ENCODE measurements around the gene LTK.
A peak's percentile ranks its signal among the peaks of the same experiment; 100 is the strongest.

LTK gene

GRCh38 chr15:41553731-41554130 lies 40.1 kb upstream of the LTK start:
- Histone ChIP-seq H3K4me3 (ENCODE audit: low read length) (no peak overlapping the region), H3K4me1 (ENCODE audit: control insufficient read depth, insufficient read depth, low read length) (peaks cover 4% of the 10 kb centered on the region), H3K36me3 (ENCODE audit: control insufficient read depth, insufficient read depth, low read length) (no peaks in the 10 kb centered on the region), H3K27ac (ENCODE audit: low read depth, low read length) (no peak overlapping the region), H3K9ac (ENCODE audit: low read length) (no peak overlapping the region), H3K27me3 (ENCODE audit: control insufficient read depth, insufficient read depth, low read length) (no peaks in the 10 kb centered on the region)

DNA sequence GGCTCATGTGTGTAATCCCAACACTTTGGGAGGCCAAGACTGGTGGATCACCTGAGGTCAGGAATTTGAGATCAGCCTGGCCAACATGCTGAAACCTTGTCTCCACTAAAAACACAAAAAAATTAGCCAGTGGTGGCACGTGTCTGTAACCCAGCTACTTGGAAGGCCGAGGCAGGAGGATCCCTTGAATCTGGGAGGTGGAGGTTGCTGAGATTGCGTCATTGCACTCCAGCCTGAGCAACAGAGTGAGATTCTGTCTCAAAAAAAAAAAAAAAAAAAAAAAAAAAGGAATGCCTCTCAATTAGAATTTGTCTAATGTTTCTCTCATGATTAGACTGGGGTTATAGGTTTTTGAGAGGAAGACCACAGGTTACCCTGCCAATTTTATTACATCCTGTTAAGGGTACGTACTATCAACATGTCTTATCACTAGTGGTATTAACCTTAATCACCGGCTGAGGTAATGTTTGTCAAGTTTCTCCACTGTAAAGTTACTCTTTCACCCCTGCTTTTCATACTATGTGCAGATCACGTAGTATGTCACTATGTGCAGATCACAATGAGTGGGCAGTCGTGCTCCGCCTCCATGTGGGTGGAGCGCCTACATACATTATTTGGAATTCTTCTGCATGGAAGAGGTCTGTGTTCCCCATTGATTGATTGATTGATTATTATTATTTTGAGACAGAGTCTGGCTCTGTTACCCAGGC lies 36.6 kb upstream of the LTK start:
- Histone ChIP-seq H3K4me1 (ENCODE audit: control insufficient read depth, insufficient read depth, low read length) (no peaks in the 10 kb centered on the region), H3K9ac (ENCODE audit: low read length) (no peak overlapping the region), H3K27me3 (ENCODE audit: control insufficient read depth, insufficient read depth, low read length) (no peaks in the 10 kb centered on the region), H3K36me3 (ENCODE audit: control insufficient read depth, insufficient read depth, low read length) (no peaks in the 10 kb centered on the region), H3K4me3 (ENCODE audit: low read length) (no peak overlapping the region), H3K27ac (ENCODE audit: low read depth, low read length) (no peak overlapping the region)

- no peak overlapping the region for H3K4me3 ChIP-seq (ENCODE audit: low read length)
- H3K36me3 ChIP-seq (ENCODE audit: control insufficient read depth, insufficient read depth, low read length), result no peaks in the 10 kb centered on the region
- no peak overlapping the region for H3K27ac ChIP-seq (ENCODE audit: low read depth, low read length)
- no peak overlapping the region for H3K9ac ChIP-seq (ENCODE audit: low read length)
- no peaks in the 10 kb centered on the region for H3K27me3 ChIP-seq (ENCODE audit: control insufficient read depth, insufficient read depth, low read length)
- H3K4me1 ChIP-seq (ENCODE audit: control insufficient read depth, insufficient read depth, low read length), result no peaks in the 10 kb centered on the region
These were observed 33.5 kb upstream of the LTK start for GRCh38 chr15:41546851-41547786.

- no peak overlapping the region for H3K27ac ChIP-seq (ENCODE audit: low read depth, low read length)
- H3K9ac ChIP-seq (ENCODE audit: low read length), result no peak overlapping the region
- H3K36me3 ChIP-seq (ENCODE audit: control insufficient read depth, insufficient read depth, low read length), result no peaks in the 10 kb centered on the region
- no peak overlapping the region for H3K4me3 ChIP-seq (ENCODE audit: low read length)
- no peaks in the 10 kb centered on the region for H3K27me3 ChIP-seq (ENCODE audit: control insufficient read depth, insufficient read depth, low read length)
- H3K4me1 ChIP-seq (ENCODE audit: control insufficient read depth, insufficient read depth, low read length), result no peaks in the 10 kb centered on the region
These were observed 31.6 kb upstream of the LTK start for GRCh38 chr15:41545218-41545617.

DNA sequence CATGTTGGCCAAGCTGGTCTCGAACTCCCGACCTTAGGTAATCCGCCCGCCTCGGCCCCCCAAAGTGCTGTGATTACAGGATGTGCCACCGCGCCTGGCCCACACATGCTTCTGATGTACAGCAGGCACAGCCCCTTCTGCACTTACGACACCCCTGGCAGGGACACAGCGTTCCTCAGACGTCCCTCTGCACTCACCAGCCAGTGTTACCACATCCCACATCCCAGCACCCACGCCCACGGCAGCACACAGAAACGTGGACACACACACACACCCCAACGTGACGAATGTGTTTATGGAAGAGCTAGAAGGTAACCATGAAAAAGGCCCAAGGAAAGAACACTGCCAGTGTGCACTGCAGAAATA lies 31.0 kb upstream of the LTK start:
- no peaks in the 10 kb centered on the region for H3K4me1 ChIP-seq (ENCODE audit: control insufficient read depth, insufficient read depth, low read length)
- H3K27me3 ChIP-seq (ENCODE audit: control insufficient read depth, insufficient read depth, low read length), result no peaks in the 10 kb centered on the region
- H3K4me3 ChIP-seq (ENCODE audit: low read length), result no peak overlapping the region
- H3K36me3 ChIP-seq (ENCODE audit: control insufficient read depth, insufficient read depth, low read length), result no peaks in the 10 kb centered on the region
- no peak overlapping the region for H3K27ac ChIP-seq (ENCODE audit: low read depth, low read length)
- H3K9ac ChIP-seq (ENCODE audit: low read length), result no peak overlapping the region

DNA sequence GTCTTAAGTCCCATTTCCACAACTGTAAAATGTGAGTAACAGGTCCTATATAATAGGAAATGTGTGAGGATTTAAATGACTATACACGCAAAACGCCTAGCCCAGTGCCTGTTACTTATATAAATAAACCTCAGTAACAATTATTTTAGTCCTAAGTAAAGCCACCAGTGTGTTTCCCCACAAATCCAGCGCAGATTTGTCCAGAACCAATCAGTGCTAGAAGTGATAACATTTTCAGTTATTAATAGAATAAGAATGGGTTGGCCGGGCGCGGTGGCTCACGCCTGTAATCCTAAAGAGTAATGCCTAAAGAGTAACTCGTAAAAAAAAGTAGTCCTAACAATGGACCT lies 29.9 kb upstream of the LTK start:
- Histone ChIP-seq H3K4me3 (ENCODE audit: low read length) (peak overlapping the region; percentile 83), H3K4me1 (ENCODE audit: control insufficient read depth, insufficient read depth, low read length) (no peaks in the 10 kb centered on the region), H3K9ac (ENCODE audit: low read length) (peak overlapping the region; percentile 72)

DNA sequence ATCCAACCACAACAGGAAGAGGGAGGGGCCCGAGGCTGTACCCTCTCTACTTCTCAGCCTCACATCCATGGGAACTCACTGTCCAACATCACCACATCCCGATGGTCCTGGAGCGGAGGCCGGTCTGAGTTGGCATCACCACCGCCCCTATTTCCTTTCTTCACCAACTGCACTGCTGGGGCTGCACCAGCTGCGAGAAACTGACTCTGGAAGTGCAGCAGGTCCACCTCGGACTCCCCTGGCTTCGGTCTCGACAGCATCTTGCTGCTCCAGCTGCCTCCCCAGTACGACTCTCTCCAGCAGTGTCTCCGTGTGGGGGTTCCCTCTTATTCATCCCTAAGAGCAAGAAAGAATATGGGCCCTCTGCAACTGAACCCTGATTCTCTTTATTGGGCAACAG lies 23.2 kb upstream of the LTK start:
- no peak overlapping the region for H3K27ac ChIP-seq (ENCODE audit: low read depth, low read length)
- peaks cover 12% of the 10 kb centered on the region for H3K36me3 ChIP-seq (ENCODE audit: control insufficient read depth, insufficient read depth, low read length)
- no peaks in the 10 kb centered on the region for H3K27me3 ChIP-seq (ENCODE audit: control insufficient read depth, insufficient read depth, low read length)
- no peaks in the 10 kb centered on the region for H3K4me1 ChIP-seq (ENCODE audit: control insufficient read depth, insufficient read depth, low read length)
- no peak overlapping the region for H3K4me3 ChIP-seq (ENCODE audit: low read length)
- H3K9ac ChIP-seq (ENCODE audit: low read length), result no peak overlapping the region

More for the DNA sequence above, 29.9 kb upstream of the LTK start:
- Histone ChIP-seq H3K27me3 (ENCODE audit: control insufficient read depth, insufficient read depth, low read length) (no peaks in the 10 kb centered on the region), H3K27ac (ENCODE audit: low read depth, low read length) (no peak overlapping the region), H3K36me3 (ENCODE audit: control insufficient read depth, insufficient read depth, low read length) (no peaks in the 10 kb centered on the region)

- Histone ChIP-seq H3K36me3 (ENCODE audit: control insufficient read depth, insufficient read depth, low read length) (peaks cover 20% of the 10 kb centered on the region), H3K4me3 (ENCODE audit: low read length) (no peak overlapping the region), H3K4me1 (ENCODE audit: control insufficient read depth, insufficient read depth, low read length) (no peaks in the 10 kb centered on the region), H3K9ac (ENCODE audit: low read length) (no peak overlapping the region), H3K27ac (ENCODE audit: low read depth, low read length) (no peak overlapping the region), H3K27me3 (ENCODE audit: control insufficient read depth, insufficient read depth, low read length) (no peaks in the 10 kb centered on the region)
These were observed 21.9 kb upstream of the LTK start for GRCh38 chr15:41535544-41535943.

DNA sequence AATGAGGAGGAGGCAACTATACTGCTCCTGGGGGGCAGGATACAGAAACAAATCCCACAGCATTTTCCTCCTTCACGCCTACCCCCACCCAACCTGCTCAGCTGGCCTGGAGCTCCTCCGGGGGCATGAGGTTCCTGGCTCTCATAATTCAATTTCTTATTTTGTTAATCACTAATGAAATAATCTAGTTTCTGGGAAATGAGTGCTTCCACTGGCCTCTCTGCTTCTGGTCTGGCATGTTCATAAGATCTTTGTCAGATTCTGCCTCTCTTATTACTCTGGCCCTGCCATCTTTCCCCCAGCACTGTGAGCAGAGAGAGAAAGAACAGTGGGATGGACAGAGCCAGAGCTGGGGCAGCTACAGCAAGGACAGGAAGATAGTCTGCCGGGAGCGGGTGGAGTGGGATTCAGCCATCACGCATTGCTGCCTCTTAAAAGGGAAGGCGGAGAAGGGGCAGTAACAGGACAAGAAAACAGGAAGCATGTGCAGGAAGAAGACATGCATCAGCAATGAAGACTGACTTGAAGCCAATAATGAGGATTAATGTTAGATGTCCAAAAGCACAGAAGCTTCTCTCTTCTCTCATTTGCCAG lies 16.8 kb upstream of the LTK start:
- no peak overlapping the region for H3K4me3 ChIP-seq (ENCODE audit: low read length)
- H3K36me3 ChIP-seq (ENCODE audit: control insufficient read depth, insufficient read depth, low read length), result peaks cover 52% of the 10 kb centered on the region
- no peaks in the 10 kb centered on the region for H3K4me1 ChIP-seq (ENCODE audit: control insufficient read depth, insufficient read depth, low read length)
- H3K27ac ChIP-seq (ENCODE audit: low read depth, low read length), result no peak overlapping the region
- H3K27me3 ChIP-seq (ENCODE audit: control insufficient read depth, insufficient read depth, low read length), result no peaks in the 10 kb centered on the region
- no peak overlapping the region for H3K9ac ChIP-seq (ENCODE audit: low read length)

DNA sequence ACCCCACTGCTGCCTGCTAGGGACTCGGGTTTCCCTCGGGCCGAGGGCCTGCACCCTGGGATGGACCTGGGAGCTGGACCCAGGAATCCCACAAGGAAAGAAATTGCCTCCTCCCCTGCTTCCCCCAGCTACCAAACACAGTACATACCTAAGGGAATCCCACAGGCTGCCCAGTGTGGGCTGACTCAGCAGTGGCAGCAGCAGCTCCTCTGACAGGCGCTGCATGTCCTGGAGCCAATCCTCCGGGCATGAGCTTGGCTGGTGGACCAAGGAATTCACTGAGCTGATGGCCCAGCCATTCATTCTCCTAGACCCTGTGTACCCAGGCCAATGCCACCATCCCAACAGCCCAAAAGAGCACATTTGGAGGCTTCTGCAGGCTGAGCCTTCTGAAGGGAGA lies 9.5 kb upstream of the LTK start:
- Histone ChIP-seq H3K36me3 (ENCODE audit: control insufficient read depth, insufficient read depth, low read length) (peaks cover 24% of the 10 kb centered on the region), H3K9ac (ENCODE audit: low read length) (no peak overlapping the region)

GRCh38 chr15:41521614-41522013 lies 8.0 kb upstream of the LTK start:
- Histone ChIP-seq H3K4me3 (ENCODE audit: low read length) (no peak overlapping the region), H3K36me3 (ENCODE audit: control insufficient read depth, insufficient read depth, low read length) (peaks cover 11% of the 10 kb centered on the region), H3K4me1 (ENCODE audit: control insufficient read depth, insufficient read depth, low read length) (no peaks in the 10 kb centered on the region), H3K9ac (ENCODE audit: low read length) (no peak overlapping the region), H3K27me3 (ENCODE audit: control insufficient read depth, insufficient read depth, low read length) (no peaks in the 10 kb centered on the region), H3K27ac (ENCODE audit: low read depth, low read length) (no peak overlapping the region)

More for the DNA sequence above, 9.5 kb upstream of the LTK start:
- no peak overlapping the region for H3K4me3 ChIP-seq (ENCODE audit: low read length)
- H3K4me1 ChIP-seq (ENCODE audit: control insufficient read depth, insufficient read depth, low read length), result no peaks in the 10 kb centered on the region
- H3K27ac ChIP-seq (ENCODE audit: low read depth, low read length), result no peak overlapping the region
- no peaks in the 10 kb centered on the region for H3K27me3 ChIP-seq (ENCODE audit: control insufficient read depth, insufficient read depth, low read length)

- H3K9ac ChIP-seq (ENCODE audit: low read length), result no peak overlapping the region
- H3K27me3 ChIP-seq (ENCODE audit: control insufficient read depth, insufficient read depth, low read length), result no peaks in the 10 kb centered on the region
- no peaks in the 10 kb centered on the region for H3K4me1 ChIP-seq (ENCODE audit: control insufficient read depth, insufficient read depth, low read length)
- no peak overlapping the region for H3K27ac ChIP-seq (ENCODE audit: low read depth, low read length)
- no peak overlapping the region for H3K4me3 ChIP-seq (ENCODE audit: low read length)
- peaks cover 6% of the 10 kb centered on the region for H3K36me3 ChIP-seq (ENCODE audit: control insufficient read depth, insufficient read depth, low read length)
These were observed 7.0 kb upstream of the LTK start for GRCh38 chr15:41520636-41521035.

Measured in rectal smooth muscle tissue (tissue), 1 donor.